DMS53 treated with DMSO at 0.1 percent for 48 hours (cell line): ENCODE measurements around the gene PTPRG.

Source experiments
- DNase-seq: peaks from one replicate; lab custom pipeline; 2025; ENCODE audit not compliant: unreplicated experiment; lab: John Stamatoyannopoulos, UW

PTPRG gene

DNA sequence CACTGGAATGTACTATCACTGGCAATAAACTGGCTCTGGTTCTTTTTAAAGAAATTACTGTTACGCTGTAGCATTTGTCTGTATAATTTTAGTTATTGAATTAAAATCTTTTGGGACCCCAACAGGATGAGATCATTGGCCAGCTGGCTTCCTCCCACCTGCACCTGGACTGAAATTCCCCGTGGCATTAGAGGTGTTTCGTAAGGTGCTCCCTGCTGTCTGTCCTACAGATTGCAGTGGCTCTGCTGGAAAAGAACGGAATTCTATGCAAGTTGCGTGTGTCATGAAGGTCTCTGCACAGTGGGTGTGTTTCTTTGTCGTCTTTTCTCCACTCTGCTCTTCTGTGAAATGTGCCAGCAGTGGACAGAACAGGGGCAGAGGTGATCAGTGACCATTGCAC, 383.4 kb downstream of the PTPRG start:
- DNase-seq: no peak

DNA sequence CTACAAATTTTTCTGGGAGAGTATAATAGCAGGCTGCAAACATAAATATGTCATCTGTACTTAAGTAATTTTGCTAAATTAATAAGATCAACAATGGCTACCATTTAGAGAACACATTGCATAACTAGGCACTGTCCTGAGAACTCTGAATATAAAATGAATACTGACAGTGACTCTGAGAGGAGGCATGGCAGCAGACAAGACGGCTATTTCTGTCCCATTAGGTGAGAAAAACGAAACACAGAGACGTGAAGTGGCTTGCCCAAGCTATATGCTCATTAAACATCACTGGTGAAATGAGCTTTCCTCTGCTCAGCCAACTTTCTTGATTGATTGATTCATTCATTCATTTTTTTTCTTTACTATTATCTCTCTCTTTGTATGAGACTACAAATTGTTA, 384.3 kb downstream of the PTPRG start:
- DNase-seq: no peak

DNA sequence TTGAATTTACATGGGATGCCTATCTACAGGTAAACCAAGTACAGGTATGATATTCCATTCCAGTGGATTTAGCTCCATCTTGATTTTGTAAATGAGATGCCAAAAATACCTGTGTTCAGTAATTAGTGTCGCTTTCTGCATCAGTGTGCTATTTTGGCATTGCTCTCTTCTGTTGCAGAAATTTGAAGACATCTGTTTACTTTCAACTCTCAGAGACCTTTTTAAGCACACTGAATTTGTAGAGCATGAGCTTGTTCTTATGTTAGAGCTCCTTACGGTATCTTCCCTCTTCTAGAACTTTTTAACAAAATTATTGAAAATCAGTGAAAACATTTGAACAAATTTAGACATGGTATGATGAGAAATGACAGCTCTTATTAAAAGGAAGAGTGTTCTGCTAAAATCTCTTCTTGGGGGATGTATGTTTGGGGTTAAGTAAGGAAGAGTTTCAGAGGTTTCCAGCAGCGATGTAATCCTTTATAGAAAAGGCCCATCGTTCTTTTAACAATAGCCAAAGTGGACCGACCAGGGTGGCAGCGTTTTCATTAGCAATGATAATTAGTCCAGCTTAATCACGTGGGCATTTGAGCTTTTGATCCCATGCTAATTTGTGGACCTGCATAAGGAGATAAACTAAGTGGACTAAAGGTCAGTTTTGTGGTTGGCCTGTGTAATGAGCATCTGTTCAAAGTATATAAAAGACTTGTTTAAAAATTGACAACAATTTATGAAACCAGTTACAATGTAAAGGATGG, 385.4 kb downstream of the PTPRG start:
- no peak for DNase-seq

- DNase-seq: no peak
Measured at GRCh38 chr3:61947456-61947855, 386.1 kb downstream of the PTPRG start.

GRCh38 chr3:61948699-61949305, 387.4 kb downstream of the PTPRG start:
- no peak for DNase-seq

DNA sequence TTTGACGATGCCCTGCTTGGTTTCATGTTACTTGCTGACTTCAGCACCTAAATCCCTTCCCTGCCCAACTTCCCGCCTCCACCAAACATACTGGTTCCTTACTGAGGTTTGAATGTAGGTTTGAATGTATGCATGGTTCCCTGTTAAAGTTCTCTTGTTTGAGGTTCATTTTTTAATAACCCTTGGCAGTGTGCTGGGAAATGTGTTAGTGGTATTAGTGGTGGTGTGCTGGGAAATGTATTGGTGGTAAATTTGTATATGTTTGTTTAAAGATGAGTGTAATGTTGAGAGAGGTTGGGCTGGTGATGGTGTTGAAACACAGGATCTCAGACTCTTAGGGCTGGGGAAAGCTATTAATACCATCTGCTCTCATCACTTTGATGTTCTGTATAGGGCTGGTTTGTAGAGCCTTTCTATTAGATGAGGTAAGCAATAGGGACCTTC, 392.7 kb downstream of the PTPRG start:
- no peak for DNase-seq

GRCh38 chr3:61955483-61955882, 394.1 kb downstream of the PTPRG start:
- DNase-seq: no peak

DNA sequence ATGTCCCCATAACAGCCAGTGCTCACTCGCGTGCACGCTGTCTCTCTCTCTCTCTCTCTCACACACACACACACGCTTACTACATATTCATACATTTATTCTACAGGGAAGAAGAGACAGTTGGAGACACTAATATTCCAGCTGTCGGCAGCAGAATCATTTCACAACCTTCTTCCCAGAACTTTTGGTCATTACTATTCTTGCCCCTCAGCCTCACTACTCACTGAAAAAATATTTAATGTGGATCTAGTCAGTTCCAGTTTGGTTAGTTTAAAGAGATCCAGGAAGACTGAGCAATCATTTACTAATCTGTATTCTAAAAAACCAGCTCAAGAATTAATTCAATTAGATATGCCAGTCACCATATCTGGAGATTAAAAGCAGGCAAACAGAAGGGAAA, 394.9 kb downstream of the PTPRG start:
- DNase-seq: no peak

GRCh38 chr3:61957259-61957658, 395.9 kb downstream of the PTPRG start:
- DNase-seq: no peak

DNA sequence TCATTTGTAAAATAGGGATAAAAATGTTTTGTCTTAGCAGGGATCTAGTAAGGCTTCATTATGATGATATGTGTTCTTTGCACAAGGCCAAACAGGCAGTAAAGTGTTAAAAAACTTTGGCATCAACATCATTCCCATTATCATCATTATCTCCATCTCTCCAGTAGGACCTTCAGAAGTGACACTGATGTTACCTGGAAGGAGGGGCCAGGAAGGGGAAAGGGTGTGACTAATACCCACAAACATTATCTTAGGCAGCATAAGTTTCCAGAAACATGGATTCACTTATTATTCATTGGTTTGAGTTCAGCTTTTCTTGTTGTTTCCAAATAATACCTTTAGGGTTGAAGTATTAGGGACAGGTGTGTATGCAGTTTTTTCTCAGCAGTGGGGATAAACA, 399.6 kb downstream of the PTPRG start:
- no peak for DNase-seq

GRCh38 chr3:61961900-61962299, 400.5 kb downstream of the PTPRG start:
- DNase-seq: no peak

DNA sequence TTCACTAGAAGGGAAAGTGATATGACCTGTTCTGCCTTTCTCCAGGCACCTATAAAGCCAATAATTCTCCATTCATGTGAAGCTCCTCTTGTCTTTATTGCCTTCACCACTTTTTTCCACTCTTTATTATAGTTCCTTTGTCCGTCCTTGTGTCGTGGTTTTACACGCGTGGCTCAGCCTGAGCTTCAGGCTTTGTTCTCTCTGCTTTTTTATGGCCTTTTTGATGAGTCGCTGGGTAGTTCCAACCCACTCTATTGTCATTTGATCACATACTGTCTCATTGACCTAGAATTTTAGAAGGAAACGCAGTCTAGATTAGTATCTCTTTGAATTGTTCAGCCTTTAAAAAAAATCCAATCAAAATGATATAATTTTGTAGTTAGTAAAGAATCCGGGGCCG, 403.2 kb downstream of the PTPRG start:
- no peak for DNase-seq

DNA sequence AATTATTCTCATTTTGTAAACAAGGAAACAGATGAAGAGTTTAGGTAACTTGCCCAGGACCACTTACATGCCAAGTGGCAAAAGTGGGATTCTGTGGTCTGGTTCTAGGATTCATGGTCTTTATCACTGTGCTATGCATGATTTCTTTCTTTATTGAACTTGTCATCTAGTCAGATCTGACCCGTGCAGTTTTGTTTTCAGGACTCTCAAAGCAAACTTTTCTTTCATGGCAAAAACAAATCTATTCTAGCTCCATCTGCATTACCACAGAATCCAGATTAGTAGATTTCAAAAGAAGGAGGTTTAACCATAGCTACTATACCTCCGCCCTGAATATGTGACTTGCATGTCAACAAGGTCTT, 404.4 kb downstream of the PTPRG start:
- DNase-seq: no peak

DNA sequence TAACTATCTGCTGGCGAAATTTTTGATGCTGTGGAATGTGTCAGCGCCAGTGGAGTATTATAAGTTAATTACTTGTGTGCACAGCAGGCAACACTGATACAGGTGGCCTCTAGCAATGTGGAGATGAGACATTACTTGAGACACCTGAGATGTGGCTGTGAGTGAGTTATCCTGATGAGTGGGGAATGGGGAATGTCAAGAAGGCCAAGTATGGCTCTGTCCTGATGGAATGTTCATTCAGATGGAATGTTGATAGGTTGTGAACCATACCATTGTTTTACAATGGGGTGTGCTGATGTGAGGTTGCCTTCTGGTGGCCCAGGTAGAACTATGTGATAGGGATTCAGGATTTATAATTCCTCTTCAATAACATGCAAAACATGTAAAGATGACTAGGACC, 404.8 kb downstream of the PTPRG start:
- DNase-seq: no peak

GRCh38 chr3:61967019-61967418, 405.6 kb downstream of the PTPRG start:
- no peak for DNase-seq

DNA sequence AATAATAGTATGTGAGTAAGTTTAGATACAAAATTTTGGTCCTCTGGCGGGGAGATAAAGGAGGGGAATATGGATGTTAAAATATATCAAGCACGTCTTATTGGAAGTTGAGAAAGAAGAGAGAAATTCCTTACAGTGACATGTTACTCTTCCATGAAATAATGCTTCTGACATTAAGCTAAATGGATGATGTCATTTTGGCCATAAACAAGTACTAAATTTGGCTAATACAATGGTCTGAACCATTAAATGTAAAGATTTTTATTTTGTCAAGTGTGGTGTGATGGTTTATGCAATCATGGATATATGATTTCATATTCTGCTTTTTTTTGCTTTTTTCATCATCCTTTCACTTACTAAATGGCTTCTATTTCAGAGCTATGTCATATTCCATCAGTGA, 406.6 kb downstream of the PTPRG start:
- DNase-seq: no peak

- no peak for DNase-seq
Measured at GRCh38 chr3:61974662-61975061, 413.3 kb downstream of the PTPRG start.

GRCh38 chr3:61975199-61975598, 413.8 kb downstream of the PTPRG start:
- no peak for DNase-seq

DNA sequence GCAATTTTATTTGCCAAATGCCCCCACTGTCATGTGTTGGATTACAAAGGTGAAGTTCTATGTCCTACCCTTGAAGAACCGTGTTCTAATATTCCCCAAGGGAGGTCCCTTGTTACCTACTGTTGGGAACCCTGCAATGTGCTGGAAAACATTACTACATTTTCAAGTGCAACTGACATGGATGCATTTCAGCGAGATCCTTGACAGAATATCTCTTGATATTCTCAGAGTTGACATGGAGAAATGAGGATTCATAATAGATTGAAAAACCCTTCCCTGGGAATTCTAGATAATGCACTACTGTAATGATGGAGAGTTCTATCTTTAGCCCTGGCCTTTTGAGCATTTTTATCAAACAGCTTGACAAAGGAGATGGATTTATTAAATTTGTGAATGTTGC, 414.6 kb downstream of the PTPRG start:
- no peak for DNase-seq

DNA sequence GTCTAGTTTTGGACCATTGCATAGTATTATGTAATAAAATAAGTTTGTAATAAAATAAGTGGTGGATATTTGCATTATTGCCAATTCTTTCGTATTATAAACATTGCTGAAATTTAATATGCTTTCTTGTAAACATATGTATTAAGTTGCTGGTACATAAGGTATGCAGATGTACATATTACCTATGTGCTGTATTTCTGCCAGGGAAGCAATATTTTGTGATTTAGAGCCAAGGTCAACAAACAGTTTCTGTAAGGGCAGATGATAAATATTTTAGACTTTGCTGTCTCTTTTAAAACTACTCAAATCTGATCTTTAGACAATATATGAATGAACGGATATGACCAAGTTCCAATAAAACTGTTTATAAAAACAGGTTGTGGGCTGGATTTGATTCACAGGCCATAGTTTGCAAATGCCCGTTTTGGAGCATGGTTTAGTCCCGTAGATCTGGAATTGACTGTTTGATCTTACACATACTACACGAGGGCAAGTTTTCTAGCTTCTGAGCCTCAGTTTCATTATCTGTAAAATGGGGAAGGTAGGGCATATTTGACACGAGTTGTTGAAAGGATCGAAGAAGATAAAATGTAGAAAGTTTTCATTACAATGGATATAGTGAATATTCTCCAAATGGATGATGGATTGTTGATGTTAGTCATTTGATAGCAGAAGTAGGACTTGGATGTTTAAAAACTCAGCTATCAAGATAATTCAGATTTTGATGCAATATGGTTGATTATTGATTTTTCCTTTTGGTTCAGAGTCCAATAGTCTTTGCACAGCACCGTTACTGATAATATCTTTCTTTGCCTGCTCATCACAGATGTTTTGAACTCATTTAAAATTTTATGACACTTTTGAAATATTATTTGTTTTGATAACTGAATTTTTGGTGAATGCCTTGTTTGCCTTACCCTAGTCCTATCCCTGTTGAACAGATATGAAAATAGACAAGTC, 417.4 kb downstream of the PTPRG start:
- no peak for DNase-seq

GRCh38 chr3:61979638-61980037, 418.3 kb downstream of the PTPRG start:
- DNase-seq: no peak

DNA sequence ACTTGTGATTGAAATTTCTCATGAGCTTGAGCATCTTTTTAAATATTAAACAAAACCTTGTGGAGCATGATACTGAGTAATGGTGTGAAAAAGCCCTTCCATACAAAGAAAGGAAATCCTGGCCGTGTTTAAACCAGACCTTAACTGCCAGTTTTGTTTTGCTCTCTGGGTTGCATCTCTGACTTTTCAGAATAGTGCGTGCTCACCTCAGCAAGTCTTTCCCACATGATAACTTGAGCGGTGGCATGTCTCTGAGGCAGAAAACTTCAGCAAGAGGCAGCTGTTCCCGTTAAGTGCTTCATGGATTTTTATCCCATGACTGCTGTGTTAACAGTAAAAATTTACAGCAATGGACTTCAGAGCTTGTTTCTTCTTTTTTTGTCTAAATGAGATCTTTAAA, 418.7 kb downstream of the PTPRG start:
- no peak for DNase-seq
